ENCODE results near the gene FRY. TPM values are rescaled to one million over a fixed set of nuclear protein-coding genes. Genes with fewer than 3 reads are reported as not detected.

FRY gene
- total and polyA plus RNA-seq, 4 donors, result 6.2 to 31.2 (median 12.7) TPM

- TF ChIP-seq EGR1 (IDR thresholded peaks at IDR 0.05; ENCODE audit: low read depth in 2 of 2) (no peak), CTCF (IDR thresholded peaks at IDR 0.05; ENCODE audit: low read depth, low read length, missing input control) (no peak)
- Histone ChIP-seq H3K27ac (ENCODE audit: low read depth in 1 of 2, low read length in 2 of 2) (no peak overlapping the region), H3K4me3 (ENCODE audit: low read depth in 1 of 3, low read length in 3 of 3) (no peak overlapping the region), H3K4me1 (ENCODE audit: control insufficient read depth in 4 of 4, insufficient read depth in 4 of 4, low read length in 3 of 4) (no peaks in the 10 kb centered on the region), H3K9ac (ENCODE audit: low read depth in 1 of 2, low read length in 2 of 2) (no peak overlapping the region), H3K27me3 (ENCODE audit: control insufficient read depth in 4 of 4, insufficient read depth in 4 of 4, low read length in 3 of 4) (no peaks in the 10 kb centered on the region), H3K36me3 (ENCODE audit: control insufficient read depth in 4 of 4, insufficient read depth in 3 of 4, low read depth in 1 of 4, low read length in 3 of 4) (peaks cover 8 to 63% (median 39%) of the 10 kb centered on the region in 4 donors), H3K9me3 (ENCODE audit: control insufficient read depth in 4 of 4, low read length in 3 of 4) (no peaks in the 10 kb centered on the region)
- 43% methylated on average over 1 of the region's 1 CpG for WGBS
- no peak for DNase-seq (ENCODE audit: low spot score)
Measured at GRCh38 chr13:32277839-32278238, 246.3 kb downstream of the FRY start.

DNA sequence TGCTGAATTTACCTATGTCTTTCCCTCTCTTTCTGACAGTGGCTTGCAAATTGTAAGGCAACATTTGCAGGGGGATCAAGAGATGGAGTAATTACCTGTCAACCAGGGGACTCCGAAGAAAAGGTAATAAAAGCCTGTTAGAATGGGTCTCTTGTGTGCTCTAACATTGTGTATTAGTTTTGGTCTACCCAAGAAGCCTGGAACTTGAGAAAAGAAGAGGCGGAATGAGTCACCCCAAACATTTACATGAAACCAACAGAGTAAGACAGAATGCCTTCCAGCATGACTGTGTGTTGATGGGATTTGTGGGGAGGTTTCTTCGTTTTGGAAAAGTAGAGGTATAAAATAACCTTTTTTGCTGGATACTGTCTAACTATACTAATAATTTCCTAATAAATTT lies 246.9 kb downstream of the FRY start:
- Histone ChIP-seq H3K4me1 (ENCODE audit: control insufficient read depth in 4 of 4, insufficient read depth in 4 of 4, low read length in 3 of 4) (no peaks in the 10 kb centered on the region), H3K27me3 (ENCODE audit: control insufficient read depth in 4 of 4, insufficient read depth in 4 of 4, low read length in 3 of 4) (no peaks in the 10 kb centered on the region), H3K27ac (ENCODE audit: low read depth in 1 of 2, low read length in 2 of 2) (no peak overlapping the region), H3K9me3 (ENCODE audit: control insufficient read depth in 4 of 4, low read length in 3 of 4) (no peaks in the 10 kb centered on the region), H3K36me3 (ENCODE audit: control insufficient read depth in 4 of 4, insufficient read depth in 3 of 4, low read depth in 1 of 4, low read length in 3 of 4) (peaks cover 8 to 64% (median 39%) of the 10 kb centered on the region in 4 donors), H3K4me3 (ENCODE audit: low read depth in 1 of 3, low read length in 3 of 3) (no peak overlapping the region), H3K9ac (ENCODE audit: low read depth in 1 of 2, low read length in 2 of 2) (no peak overlapping the region)
- 92% methylated on average over 3 of the region's 3 CpGs for WGBS
- DNase-seq (ENCODE audit: low spot score), result no peak
- TF ChIP-seq YY1 (IDR thresholded peaks at IDR 0.05) (no peak), ZBTB33 (IDR thresholded peaks at IDR 0.05) (no peak), CTCF (IDR thresholded peaks at IDR 0.05; ENCODE audit: low read depth, low read length, missing input control) (no peak), FOXA1 (IDR thresholded peaks at IDR 0.05) (no peak), ATF3 (IDR thresholded peaks at IDR 0.05) (no peak), NR2F2 (IDR thresholded peaks at IDR 0.05) (no peak), RAD21 (IDR thresholded peaks at IDR 0.05) (no peak), REST (IDR thresholded peaks at IDR 0.05) (no peak), HNF4A (conservative IDR thresholded peaks at IDR 0.05) (no peak), SP1 (IDR thresholded peaks at IDR 0.05) (no peak), RXRA (IDR thresholded peaks at IDR 0.05) (no peak)
- TF ChIP-seq, protein P1, sequence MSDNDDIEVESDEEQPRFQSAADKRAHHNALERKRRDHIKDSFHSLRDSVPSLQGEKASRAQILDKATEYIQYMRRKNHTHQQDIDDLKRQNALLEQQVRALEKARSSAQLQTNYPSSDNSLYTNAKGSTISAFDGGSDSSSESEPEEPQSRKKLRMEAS (IDR thresholded peaks at IDR 0.05), result no peak
